Left colon (tissue), 2 donors: ENCODE data around the gene SPTLC2. TPM values are rescaled to one million over a fixed set of nuclear protein-coding genes. Genes with fewer than 3 reads are reported as not detected.

ENCODE experiments used
- ATAC-seq: fragments of 200-7000 bp; cut with Tn5 transposase; one replicate; pipeline ENCODE4 v1.9.1; 2020; ENCODE audit warnings: mild to moderate bottlenecking, moderate library complexity
- DNase-seq, 2 donors: peaks; one replicate each; pipeline ENCODE4 v3.0.0-alpha.2; 2020
- intact Hi-C, 2 donors: fragments of 100-400 bp; cut with DNase I in 1 of 2; cut with micrococcal nuclease in 1 of 2; formaldehyde crosslinking; loops; one replicate each; pipeline versions ENCODE4 v1.11.2 to v1.14.0; 2022; cut with DNase I, micrococcal nuclease
- total RNA-seq, 2 donors: library from RNA; stranded (reverse); fragmentation: NEBNext Ultra II Directional; extraction: Animal tissue kit (Norgen Biotek cat#: 25700); gene quantifications; one replicate each; pipeline ENCODE4 v1.2.1, GENCODE V29; 2021
- donor health status: DM: no; HTN: no; CAD: no.
- donor health status: DM: yes; HTN: yes; CAD: no.

SPTLC2 gene
- total RNA-seq, 2 donors from 2014 or later: 59.8 to 72.3 TPM

DNA sequence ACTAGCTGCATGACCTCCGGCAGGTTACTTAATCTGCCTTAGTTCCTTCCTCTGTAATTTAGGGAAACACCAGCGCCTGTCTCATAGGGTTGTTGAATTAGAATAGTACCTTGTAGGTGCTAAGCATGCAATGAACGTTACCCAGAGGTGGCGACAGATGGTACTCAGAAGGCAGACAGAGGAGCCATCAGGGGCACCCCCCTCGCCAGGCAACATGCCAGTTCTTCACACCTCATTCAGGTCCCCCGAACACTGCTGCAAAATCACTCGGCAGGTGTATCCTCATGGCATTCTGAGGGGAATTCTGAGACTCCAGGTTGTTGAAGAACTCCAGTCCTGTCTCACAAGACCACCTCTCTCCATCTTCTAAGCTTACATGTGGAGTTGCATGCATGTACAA lies 127.9 kb downstream of the SPTLC2 start:
- intact Hi-C loops: no loop called here
- no peak for ATAC-seq
- DNase-seq: no peak

- DNase-seq (no peak), ATAC-seq (no peak)
- intact Hi-C loops: no loop called here
These were observed 130.3 kb downstream of the SPTLC2 start for GRCh38 chr14:77485901-77486678.

GRCh38 chr14:77485256-77485655 lies 131.2 kb downstream of the SPTLC2 start:
- ATAC-seq: no peak
- DNase-seq: no peak
- intact Hi-C loops: no loop called here

DNA sequence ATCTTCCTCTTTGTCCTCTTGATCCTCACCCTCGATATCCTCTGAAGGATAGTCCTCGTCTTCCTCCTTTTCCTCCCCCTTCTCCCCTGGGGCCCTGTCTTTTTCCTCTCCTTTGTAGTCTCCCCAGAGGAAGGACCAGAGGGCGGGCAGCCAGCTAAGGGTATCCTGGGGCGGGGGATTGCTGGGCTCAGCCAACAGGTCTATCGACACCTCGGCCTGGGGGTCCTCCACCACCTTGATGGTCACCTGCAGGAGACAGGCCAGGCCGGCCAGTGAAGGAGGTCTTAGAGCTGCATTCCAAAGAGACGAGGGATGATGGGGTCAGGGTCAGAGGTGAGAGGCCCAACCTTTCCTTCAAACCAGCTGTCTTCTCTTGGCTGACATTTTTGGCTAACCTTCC lies 134.0 kb downstream of the SPTLC2 start:
- intact Hi-C loops: no loop called here
- no peak for DNase-seq
- no peak for ATAC-seq

DNA sequence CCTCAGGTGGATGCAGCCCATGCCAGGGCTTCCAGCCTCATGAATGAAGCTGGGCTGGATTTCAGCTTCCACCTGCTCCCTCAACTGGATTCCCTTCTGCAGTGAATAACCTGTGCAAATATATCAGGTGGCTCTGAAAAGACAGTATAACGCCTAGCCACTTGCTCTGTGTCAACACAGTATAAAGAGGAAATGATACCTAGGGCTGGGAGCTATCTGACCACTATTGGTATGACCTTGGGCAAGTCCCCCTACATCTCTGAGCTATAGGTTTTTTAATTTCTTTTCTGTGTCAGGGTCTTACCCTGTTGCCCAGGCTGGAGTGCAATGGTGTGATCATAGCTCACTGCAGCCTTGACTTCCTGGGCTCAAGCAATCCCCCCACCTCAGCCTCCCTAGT lies 137.6 kb downstream of the SPTLC2 start:
- DNase-seq: no peak
- intact Hi-C loops: no loop called here
- no peak for ATAC-seq

DNA sequence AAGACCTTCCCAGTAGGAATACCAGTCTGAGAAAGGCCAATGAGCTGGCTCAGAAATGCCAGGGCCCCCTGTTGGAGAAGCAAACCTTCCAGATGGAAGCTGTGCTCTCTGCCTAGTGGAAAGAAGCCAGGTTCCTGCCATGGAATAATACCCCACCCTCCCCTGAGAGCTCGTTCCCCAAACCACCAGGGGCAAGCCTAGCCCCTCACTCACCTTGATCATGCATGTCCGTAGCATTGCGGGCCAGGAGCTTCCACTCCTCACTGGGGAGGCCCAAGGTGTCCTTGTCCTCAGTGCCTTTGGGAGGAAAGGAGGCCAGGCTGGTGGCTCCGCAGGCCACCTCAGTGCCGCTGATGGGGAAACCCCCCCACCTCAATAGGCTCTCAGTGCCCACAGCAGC lies 138.4 kb downstream of the SPTLC2 start:
- no peak for ATAC-seq
- intact Hi-C loops: no loop called here
- DNase-seq: no peak

- ATAC-seq: no peak
- no peak for DNase-seq
- intact Hi-C loops: no loop called here
These were observed 140.9 kb downstream of the SPTLC2 start for GRCh38 chr14:77475432-77476115.

DNA sequence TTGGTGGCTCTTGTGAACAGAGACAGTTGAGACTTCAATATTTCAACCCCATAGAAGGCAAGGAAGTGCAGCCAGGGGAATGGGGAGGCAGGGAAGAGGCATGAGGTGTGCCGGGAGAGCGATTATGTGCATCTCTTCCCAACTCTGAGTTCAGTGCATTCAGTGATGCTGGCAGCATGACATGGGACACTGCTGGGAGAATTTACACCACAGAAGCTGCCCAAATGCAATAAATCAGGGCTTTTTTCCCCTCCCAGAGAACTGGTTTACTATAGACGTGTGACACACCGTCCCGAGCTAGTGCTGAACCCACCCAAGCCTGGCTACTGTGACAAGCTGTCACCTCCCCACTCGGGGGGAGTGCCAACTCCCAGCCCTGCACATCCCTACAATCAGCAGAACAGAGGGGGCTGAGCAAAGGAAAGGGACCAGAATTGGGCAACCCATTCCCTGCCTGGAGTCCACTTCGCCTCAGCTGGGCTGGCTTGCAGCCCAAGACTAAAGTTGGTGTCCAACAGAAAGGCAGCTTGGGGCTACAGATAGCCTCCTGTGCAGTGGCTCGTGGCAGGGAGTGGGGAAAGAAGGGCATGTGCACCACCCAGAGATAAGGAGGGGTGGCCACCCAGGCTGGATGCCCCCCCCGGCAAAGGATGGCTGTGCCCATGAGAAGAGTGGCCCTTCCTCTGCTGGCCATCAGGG lies 141.8 kb downstream of the SPTLC2 start:
- intact Hi-C loops: no loop called here
- ATAC-seq (no peak), DNase-seq (no peak)

DNA sequence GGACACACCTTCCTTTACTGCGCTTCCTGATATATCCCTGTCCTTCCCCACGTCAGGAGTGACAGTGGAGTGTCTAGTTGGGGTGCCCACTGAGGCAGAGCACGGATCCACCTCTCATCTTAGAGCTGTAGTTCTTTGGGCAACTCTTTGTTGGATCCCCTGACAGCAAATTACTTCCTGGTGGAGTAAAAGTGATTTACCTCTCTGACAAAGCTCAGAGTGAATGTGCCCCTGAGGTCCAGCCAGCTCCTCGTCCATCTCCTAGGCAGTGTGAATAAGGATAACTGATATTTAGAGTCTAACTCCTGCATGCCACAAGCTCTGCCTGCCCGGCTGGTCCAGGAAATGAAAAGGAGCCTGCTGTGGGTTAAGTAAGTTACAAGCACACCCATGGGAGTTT lies 142.5 kb downstream of the SPTLC2 start:
- intact Hi-C loops: no loop called here
- DNase-seq (no peak), ATAC-seq (no peak)

- intact Hi-C loops: no loop called here
- DNase-seq (peak; percentile 67 to 82), ATAC-seq (peak; percentile 97)
These were observed 146.1 kb downstream of the SPTLC2 start for GRCh38 chr14:77470224-77470870.

- DNase-seq (no peak), ATAC-seq (peak; percentile 10)
- intact Hi-C loops: loop anchor here in 1 of 2 donors (5.0 kb wide), 1 partner anchor 83 kb away; no protein-coding TSS in a partner anchor
These were observed 146.9 kb downstream of the SPTLC2 start for GRCh38 chr14:77469539-77469938.

DNA sequence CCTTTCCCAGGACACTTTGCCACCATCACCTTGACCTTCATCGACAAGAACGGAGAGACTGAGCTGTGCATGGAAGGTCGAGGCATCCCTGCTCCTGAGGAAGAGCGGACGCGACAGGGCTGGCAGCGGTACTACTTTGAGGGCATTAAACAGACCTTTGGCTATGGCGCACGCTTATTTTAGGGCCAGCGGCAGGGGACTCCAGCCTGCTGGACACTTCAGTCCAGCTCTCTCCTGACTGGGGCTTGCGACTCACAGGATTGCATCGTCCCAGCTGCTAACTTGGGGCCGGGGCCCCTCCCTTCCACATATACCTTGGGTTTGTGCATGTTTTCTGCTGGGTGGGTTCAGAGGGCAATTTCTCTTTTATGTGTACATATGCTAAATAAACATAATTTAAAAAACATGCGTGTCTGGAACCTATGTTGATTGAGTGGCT lies 147.4 kb downstream of the SPTLC2 start:
- peak; percentile 26 for ATAC-seq
- intact Hi-C loops: loop anchor here in 1 of 2 donors (5.0 kb wide), 1 partner anchor 83 kb away; no protein-coding TSS in a partner anchor
- peak in 1 of 2 donors; percentile 21 for DNase-seq

GRCh38 chr14:77467801-77468200 lies 148.6 kb downstream of the SPTLC2 start:
- no peak for DNase-seq
- intact Hi-C loops: loop anchor here in 1 of 2 donors (5.0 kb wide), 1 partner anchor 84 kb away; no protein-coding TSS in a partner anchor
- no peak for ATAC-seq

- intact Hi-C loops: no loop called here
- ATAC-seq (peak; percentile 14), DNase-seq (peak; percentile 57 to 79)
These were observed 157.2 kb downstream of the SPTLC2 start for GRCh38 chr14:77459072-77459723.

DNA sequence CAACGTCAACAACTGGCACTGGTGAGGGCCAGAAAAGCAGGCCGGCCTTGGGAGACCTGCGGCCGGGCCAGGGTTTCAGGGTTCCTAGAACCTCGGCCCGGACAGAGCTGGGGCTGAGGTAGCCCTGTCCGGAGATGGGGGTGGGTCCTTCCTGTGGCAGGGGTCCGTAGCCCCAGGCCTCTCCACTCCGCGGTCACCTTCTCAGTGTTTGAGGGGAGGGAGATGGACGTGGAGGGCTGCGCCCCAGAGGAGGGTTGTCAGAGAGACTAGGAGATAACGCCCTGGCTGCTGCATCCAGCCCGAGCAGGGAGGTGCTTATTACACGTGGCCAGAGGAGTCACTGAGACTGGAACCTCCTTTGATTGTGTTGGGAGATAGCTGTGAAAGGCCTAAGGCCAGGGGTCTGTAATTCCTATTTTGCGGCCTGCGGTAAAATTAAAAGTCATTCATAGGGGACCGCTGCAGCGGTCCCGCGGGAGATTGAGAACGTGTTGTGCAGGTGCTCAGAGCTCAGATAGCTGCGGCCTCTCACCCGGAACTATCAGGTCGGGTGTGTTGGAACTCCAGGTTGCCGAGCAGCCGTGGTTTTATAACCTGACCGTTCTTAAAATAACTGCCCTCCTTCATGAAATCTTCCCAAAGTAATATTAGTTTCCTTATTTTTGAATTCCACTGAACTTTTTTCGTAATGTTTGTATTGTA lies 158.0 kb downstream of the SPTLC2 start:
- intact Hi-C loops: no loop called here
- peak; percentile 47 for ATAC-seq
- DNase-seq: peak; percentile 47 to 54

- DNase-seq (peak; percentile 93 to 98), ATAC-seq (peak; percentile 92)
- intact Hi-C loops: no loop called here
These were observed 158.8 kb downstream of the SPTLC2 start, which contains the start of the genes AHSA1 and VIPAS39 for GRCh38 chr14:77457522-77458248. Gene AHSA1 (plus strand): TSS chr14:77458093. CDS start chr14:77458190, 97 bp downstream. Gene VIPAS39 (minus strand): TSS chr14:77457601. CDS start chr14:77454102, 3,499 bp downstream.

DNA sequence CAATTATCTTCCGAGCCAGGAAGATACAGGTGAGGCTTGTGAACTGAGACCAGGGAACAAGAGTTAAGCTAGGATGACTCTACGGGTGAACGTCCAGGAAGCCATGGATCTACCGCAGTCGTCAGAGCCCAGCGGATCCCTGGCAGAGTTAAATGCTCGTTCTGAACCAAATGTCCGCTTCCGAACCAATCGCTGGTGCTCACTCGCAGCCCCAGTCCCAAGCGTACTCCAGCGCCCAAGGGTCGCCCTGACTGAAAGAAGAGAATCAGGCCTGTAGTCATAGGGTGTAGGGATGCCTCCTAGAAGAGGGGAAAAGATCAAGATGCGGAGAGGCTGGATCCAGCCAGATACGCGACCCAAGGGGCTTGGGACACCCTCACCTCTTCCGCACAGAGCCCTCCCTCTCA lies 159.3 kb downstream of the SPTLC2 start:
- DNase-seq: no peak
- peak; percentile 25 for ATAC-seq
- intact Hi-C loops: no loop called here
